RKO (cell line): ENCODE results near the gene BTBD10.
"Not testable (repeated sequence)": the region's sequence is repeated elsewhere in the genome, so short reads cannot be mapped to it uniquely, and the experiment has no call there.

Experiments
- DNase-seq: peaks from one replicate; pipeline ENCODE4 v3.0.0-alpha.2; 2016; ENCODE audit warnings: low spot score

BTBD10 gene

DNA sequence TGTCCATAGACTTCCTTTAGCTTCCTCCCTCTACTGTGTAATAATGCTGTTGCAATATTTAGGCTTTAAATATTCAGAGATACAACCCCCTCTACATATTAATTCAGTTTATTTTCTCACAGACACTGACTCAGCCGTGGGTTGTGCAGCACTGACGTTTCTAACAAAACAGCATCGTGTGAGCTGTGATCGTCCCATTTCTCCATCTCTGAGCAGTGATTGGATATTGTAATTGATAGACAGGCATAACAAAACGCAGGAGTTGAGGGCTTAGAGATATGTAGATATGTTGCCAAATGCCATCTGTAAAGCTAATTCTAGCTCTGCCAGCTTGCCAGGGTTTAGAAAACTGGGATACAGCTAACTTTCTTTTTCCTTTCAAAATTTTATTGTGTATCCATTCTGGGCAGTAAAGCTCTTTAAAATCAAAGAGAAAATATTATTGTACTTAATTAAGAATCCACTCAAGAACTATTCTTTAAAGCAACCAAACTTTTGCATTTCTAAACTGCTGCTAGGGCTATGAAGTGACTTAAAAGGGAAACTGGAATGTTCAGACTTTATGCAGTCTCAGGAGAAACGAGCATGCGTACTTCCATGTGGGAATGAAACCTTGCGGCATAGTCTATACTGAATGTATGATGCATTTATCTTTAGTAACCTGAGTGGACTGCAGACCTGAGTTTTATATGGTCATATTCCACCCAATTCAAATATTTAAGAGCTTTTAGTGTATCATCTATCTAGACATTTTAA lies 22.7 kb downstream of the BTBD10 start:
- peak; percentile 56 for DNase-seq

DNA sequence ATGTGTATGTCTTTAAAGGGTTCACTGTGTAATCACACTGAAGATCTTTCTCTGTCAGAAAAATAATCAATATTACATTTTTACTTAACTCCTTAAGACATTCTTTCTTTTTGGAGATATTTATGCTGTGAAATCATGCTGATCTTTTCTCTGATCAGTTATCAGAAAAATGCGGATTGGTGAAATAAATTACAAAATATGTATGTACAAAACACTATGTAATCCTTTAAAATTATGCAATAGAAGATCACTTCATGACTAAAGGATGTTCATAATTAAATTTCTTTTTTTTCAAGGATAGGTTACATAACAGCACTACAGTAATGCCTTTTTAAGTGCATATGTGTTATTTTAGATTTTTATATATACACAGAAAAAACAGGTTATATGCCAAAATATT lies 24.7 kb downstream of the BTBD10 start:
- no peak for DNase-seq

DNA sequence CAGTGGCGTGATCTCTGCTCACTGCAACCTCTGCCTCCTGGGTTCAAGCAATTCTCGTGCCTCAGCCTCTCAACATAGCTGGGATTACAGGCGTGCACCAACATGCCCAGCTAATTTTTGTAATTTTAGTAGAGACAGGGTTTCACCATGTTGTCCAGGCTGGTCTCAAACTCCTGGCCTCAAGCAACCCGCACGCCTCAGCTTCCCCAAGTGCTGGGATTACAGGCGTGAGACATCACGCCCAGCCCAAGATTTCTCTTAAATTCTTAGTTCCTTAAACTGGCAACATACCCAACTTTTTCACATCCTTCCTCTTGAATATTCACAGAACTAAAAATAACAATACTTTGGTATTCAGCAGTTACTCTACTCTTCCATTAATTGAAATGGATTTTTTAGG lies 26.2 kb downstream of the BTBD10 start:
- DNase-seq, result not testable (repeated sequence)

DNA sequence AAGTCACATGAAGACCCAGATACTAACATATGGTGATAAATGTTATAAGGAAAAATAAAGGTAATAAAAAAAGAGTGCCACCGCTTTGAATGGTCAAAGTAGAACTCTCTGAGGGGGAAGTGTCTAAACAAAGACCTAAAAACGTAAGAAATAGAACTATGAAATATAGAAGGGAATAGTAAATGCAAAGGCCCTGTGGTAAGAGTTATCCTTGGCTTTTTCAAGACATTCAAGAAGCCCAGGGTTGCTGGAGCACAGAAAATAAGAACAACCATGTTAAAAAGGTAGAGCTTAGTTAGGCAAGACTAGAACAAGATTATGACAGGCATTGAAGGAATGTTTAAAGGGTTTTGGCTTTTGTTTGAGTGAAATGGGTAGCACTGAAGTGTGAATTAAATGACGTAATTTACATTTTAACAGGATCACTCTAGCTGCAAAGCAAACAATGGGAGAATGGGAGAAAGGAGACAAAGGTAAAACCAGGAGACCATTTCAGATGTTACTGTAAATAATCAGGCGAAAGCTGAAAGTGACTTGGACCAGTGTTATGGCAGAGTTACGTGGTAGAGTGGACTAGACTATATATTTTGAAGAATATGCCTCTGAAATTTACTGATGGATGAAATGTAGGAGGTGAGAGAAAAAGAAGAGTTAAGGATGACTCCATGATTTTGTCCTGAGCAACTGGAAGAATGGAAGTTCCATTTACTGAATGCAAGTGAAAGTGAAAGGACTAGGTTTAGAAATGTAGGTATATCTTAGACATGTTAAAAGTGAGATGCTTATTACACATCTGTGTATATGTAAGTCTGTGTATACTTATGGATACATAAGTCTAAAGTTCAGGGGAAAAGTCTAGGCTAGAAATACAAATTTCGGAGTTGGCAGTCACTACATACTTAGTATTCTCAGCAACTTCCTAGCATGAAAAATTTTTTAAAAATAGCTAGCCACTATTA lies 28.5 kb downstream of the BTBD10 start:
- no peak for DNase-seq

DNA sequence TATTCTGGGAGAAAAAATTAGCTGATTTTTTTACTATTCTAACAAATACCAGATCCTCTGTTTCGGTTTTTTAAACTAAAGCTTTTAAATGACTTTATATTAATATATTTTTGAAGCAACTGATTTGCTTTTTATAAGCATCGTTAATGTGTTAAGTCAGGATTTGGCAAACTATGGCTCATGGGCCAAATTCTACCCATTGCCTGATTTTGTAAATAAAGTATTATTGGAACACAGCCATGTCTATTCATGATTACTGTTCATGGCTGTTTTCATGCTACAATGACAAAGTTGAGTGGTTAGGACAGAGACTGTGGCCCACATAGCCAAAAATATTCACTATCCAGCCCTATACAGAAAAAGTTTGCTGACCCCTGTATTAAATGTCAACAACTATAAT lies 29.6 kb downstream of the BTBD10 start:
- no peak for DNase-seq

DNA sequence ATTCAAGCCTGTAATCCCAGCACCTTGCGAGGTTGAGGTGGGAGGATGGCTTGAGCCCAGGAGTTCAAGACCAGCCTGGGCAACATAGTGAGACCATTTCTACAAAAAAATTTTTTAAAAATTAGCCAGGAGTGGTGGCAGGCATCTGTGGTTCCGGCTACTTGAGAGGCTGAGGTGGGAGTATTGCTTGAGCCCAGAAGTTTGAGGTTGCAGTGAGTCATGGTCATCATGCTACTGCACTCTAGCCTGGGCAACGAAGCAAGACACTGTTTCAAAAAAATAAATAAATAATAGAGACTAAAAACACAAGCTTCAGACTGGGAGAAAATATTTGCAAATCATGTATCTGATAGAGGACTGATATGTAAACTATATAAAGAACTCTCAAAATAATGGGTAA lies 33.2 kb downstream of the BTBD10 start:
- no peak for DNase-seq

DNA sequence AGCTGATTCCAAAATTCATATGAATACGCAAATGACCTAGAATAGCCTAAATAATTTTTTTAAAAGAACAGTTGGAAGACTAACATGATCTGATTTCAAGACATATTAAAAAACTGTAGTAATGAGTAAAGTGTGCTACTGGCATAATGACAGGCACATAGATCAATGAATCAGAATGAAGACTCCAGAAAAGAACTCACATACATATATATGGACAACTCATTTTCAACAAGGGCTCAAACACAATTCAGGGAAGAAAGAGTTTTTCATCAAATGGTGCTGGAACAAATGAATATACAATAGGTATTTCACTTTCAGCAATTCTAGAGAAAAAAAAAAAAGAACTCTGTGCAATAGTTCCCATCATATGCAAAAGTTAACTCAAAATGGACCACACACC lies 33.7 kb downstream of the BTBD10 start:
- DNase-seq, result no peak

DNA sequence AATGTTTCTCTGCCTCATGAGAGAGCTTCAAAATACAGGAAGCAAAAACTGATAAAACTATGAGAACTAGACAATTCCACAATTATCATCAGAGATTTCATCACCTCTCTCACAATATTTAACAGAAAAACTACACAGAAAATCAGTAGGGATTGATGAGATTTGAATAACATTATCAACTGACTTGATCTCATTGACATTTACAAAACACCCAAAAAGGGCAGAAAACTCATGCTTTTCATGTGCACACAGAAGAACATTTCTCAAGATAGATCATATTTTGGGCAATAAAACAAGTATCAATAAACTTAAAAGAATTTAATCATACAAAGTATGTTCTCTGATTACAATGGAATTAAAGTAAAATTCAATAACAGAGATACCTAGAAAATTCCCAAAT lies 35.6 kb downstream of the BTBD10 start:
- DNase-seq, result no peak

DNA sequence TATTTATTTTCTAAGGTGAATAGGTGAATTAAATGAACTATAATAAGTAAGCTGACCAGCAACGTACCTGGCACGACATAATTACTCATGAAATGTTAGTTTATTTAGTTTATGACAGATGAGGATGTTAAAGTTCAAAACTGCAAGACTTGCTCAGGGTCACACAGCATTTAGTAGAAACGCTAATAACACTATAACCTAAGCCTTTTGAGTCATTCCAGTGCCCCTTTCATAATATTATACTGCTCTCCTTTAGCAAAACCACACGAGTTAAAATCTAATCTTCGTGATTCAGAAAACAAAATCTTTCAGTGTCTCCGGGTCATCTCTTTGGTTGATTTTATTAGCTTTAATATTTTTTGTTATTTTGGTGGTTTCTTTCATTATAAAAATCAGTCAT lies 39.6 kb downstream of the BTBD10 start:
- no peak for DNase-seq

DNA sequence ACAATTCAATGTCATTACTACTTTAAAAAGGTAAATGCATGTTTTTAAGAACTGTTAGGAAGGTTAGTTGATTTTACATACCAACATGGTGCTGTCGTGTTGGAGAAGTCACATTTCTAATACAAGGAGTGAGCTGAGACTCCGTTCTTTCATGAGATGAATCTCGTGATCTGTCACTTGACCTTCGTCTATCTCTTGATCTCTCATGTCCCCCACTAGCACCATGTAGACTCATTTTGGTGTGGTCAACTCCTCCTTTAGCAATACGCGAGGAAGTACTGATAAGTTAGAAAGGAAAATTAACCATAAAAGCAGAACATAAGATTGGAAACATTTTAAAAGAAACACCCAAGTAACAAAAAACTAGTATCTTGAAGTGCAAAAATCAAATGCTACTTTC lies 41.5 kb downstream of the BTBD10 start:
- DNase-seq, result no peak

DNA sequence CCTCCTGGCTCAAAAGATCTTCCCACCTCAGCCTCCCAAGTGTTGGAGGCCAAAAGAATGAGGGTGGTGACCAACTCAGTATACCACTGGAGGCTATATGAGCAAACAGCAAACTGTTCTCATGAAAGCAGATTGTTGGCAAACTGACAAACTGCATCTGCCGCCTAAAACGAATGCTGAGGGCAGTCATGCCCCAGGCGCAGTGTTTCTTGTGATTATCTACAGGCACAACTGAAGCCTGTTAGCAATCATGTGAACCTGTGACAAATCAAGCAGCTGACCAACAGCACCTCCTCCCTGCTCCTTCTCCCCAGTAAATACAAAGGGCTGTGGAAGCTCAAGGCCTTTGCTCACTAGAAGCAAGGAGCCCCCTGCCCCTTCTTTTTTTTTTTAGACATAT lies 47.8 kb downstream of the BTBD10 start:
- no peak for DNase-seq

DNA sequence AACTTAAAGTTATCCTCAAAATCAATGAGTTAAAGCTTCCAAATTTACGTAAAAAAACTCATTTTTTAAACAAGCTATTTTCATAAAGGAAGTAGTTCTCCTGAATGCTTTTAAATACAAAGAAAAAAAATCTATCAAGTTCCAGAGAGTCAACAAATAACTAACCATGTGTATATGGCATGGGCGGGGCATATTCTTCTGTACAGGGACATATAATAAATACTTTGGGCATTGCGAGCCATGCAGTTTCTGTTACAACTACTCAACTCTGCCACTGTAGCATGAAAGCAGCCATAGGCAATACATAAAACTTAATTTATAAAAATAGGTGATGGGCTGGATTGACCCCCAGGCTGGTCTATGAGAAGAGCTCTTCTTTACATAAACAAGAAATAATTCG lies 57.8 kb downstream of the BTBD10 start:
- no peak for DNase-seq

DNA sequence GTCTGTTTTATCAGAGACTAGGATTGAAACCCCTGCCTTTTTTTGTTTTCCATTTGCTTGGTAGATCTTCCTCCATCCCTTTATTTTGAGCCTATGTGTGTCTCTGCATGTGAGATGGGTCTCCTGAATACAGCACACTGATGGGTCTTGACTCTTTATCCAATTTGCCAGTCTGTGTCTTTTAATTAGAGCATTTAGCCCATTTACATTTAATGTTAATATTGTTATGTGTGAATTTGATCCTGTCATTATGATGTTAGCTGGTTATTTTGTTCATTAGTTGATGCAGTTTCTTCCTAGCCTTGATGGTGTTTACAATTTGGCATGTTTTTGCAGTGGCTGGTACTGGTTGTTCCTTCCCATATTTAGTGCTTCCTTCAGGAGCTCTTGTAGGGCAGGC lies 64.7 kb downstream of the BTBD10 start:
- DNase-seq, result not testable (repeated sequence)

DNA sequence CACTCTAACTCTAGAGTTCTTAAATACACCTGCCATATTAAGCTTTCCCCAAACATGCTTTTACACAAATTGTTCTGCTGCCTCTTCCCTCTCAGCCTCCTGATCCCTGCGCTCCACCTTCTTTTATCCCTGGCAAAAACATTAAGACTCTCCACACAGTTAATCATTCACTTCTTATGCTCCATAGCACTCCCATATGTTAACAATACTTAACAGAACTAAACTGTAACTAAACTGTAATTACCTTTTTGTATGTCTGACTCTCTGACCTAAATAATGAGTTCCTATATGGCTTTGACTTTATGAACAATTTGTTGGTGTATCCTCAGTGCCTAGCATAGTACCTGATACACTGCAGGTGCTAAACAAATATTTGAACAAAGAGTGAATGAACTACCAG lies 71.8 kb downstream of the BTBD10 start:
- no peak for DNase-seq

DNA sequence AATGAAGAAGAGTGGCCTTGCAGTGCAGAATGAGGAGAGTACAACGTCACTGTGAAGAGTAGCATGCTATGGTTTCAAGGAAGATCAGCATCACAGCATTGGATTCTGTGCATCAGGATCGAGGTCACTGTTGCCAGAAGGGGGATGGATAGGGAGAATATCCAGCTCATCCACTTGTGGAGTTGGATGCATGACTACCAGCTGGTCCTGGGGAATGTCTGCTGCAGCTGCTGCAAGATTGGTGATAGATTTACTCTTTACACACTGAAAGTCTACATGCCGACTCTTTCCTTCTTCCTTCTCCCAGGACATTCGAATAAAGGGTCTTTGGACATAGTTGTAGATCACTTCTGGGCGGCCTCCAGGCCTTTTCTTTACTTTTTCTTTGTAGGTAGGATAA lies 74.3 kb downstream of the BTBD10 start:
- no peak for DNase-seq

DNA sequence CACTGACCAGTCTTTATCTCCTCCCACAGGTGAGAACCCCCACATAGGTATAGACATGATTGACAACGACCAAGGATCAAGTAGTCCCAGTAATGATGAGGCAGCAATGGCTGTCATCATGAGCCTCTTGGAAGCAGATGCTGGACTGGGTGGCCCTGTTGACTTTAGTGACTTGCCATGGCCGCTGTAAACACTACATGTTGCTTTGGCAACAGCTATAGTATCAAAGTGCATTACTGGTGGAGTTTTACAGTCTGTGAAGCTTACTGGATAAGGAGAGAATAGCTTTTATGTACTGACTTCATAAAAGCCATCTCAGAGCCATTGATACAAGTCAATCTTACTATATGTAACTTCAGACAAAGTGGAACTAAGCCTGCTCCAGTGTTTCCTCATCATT lies 76.5 kb downstream of the BTBD10 start:
- DNase-seq, result no peak

DNA sequence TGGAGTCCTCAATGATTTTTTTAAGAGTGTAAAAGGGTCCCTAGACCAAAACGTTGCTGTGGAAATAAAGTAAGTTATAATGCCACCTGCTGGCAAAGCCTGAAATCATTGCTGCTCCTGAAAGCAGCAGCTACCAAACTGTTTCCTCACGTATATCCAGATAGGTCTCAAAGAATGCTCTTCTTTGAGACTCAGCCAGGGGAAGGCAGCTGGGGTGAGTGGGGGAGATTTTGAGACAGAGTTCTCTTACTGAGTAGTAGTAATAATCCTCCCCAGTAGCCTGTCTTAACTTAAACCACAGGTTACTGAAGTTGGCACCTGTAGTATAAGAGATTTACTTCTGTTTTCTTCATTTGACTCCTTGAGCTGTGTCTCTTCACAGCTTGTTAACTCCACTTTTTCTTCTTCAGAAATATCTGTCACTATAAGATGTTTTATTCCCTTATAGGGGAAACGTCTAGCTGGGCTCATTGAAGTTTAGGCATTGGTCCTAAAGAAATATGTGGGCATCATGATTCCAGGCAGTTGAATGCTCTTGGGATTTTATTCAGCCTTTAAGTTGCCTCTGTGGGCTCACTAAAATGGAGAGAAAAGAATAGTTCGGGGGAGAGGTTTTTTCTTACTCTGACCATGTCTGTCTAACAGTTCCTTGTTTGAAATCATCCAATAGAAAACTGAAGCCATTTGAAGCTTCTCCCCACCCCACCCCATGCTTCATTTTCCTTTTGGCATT lies 77.9 kb downstream of the BTBD10 start:
- peak; percentile 66 for DNase-seq

DNA sequence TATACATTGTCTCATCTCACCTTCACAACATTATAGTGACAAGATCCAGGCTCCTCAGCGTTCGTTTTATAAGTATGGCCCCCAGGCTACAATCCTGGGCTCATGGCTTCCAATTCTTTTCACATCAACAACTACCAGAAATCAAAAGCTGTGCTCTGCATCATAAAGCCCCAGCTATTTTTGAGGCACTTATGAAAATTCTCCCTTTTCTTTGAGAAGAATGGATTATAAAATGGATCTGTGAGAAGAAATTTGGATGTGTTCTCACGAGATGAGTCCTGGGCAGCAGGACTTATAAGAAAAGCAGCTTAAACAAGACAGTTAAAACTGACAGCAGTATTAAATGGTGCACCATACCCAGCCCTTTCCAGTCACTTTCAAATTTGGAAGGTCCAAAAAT lies 80.3 kb downstream of the BTBD10 start:
- no peak for DNase-seq

DNA sequence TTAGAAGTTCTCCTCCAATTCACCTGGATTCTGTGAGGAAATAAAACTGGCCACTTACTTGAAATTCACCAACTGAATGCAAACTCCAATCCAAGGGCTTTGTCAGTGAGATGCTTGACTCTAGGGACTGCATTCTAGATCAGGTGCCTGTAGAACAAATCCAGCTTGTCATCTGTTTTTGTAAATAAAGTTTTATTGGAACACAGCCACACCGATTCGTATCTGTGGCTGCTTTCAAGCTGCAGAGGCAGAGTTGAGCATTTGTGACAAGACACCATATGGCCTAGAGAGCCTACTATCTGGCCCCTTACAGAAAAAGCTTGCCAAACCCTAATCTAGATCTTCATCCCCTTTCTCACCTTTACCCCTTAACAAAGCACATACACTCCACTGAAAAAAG lies 82.3 kb downstream of the BTBD10 start:
- DNase-seq, result no peak

DNA sequence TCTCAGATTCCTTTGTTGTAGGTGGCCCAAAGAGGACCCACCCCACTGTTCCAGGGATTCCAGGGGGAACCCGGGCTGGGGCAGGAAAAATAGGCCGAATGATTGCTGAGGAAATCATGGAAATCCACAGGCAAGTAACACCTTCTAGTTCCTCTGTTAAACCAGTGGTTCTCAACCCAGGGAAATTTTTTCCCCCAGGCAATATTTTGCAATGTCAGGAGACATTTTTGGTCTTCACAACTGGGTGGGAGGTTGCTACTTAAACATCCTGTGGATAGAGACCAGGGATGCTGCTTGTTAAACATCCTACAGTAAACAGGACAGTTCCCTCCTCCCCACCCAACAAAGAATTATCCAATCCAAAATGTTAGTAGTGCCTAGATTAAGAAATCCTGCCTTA lies 84.7 kb downstream of the BTBD10 start:
- no peak for DNase-seq

DNA sequence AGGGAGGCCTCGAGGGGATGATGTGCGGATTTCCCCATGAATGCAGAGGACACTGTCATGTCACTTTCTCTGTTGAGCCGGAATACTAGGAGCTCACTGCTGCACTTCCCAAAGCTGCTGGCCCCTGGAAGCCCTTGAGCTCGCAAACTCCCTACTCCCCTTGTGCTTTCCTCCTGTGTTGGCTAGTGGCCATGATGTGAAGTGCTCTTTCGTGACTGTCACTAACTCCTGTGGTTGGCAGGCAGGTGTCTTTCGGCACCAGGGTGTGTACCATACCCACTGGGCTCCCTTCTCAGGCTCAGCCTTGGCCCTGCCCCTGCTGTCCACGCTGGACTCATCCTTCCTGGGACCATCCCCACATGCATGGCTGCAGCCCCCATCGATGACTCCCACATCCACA lies 86.2 kb downstream of the BTBD10 start:
- DNase-seq, result no peak

DNA sequence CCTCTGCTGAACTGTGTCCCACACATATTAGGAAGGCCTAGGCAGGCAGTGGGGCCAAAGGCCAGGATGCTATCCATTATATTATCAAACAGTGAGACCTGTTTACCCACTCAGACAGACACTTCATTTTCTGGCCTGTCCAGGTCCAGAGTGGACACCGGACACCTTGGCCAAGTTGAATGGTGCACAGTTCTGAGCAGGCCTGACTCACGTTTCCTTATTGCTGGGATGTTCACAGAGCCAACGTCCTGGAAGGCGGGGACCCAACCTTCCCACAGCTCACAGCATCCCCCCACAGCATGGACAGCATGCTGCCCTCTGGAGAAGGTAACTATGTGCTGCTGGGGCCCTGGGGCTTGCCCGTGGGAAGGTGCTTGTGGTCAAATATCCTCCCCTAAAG lies 86.6 kb downstream of the BTBD10 start:
- no peak for DNase-seq

DNA sequence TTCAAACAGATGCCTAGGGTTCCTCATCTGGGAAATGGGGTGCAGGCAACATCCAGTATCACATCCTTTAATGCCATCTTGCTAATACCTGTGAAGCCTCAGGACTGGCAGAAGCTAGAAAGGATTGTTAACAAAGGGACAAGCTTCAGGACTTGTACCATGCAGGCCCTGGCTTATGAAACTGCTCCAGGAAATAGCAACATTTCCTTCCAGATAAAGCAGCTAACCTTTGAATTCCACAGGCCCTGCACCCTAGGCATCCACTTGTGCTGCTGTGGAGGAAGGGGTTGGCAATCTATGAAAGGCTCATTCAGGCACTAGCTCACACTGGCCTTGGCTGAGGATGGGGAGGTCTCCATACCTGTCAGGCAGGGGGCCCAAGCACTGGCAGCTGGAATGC lies 87.2 kb downstream of the BTBD10 start:
- no peak for DNase-seq
